GM19438 (cell line): ENCODE measurements around the gene FANCC.
A peak's percentile ranks its signal among the peaks of the same experiment; 100 is the strongest.

Experiments used
- ATAC-seq: cut with Tn5 transposase; IDR thresholded peaks from one replicate; pipeline ENCODE4 v1.9.1; 2021; ENCODE audit warnings: low read depth; ENCODE audit not compliant: unreplicated experiment

FANCC gene, protein sequence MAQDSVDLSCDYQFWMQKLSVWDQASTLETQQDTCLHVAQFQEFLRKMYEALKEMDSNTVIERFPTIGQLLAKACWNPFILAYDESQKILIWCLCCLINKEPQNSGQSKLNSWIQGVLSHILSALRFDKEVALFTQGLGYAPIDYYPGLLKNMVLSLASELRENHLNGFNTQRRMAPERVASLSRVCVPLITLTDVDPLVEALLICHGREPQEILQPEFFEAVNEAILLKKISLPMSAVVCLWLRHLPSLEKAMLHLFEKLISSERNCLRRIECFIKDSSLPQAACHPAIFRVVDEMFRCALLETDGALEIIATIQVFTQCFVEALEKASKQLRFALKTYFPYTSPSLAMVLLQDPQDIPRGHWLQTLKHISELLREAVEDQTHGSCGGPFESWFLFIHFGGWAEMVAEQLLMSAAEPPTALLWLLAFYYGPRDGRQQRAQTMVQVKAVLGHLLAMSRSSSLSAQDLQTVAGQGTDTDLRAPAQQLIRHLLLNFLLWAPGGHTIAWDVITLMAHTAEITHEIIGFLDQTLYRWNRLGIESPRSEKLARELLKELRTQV

DNA sequence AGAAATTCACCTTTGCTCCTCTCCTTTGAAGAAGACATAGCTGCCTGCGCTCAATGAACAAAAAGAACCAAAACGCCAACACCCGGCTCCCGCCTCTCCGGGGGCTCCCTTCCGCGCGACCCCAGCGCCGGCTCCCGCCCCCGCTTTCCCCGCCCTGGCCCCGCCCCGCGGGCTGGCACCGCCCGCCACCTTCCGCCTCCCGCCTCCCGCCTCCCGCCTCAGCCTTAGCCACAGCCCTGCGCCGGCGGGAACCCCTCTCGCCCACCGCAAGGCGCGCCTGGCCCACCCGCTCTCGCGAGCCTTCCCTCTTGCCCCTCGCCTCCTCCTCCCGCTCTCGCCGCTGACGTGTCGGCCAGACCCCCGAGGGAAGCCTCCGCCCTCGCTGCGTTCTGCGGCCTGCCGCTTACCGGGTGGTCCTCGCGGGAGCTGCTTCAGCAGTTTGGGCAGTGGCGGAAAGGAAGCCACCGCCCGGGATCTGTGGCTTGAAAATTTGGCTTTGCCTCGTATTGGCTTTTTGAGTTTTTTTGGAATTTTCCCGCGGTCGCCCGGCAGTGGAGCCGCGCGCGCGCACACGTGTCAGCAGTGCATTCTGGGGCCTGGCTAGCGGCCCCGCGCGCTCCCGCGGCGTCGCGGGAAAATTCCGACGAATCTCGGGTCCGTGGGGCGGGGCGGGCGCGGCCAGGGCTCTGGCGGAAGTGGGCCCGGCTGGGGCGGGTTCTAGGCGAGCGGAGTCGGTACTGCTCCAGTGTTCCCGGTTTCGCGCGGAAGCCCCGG lies at the start of gene FANCC:
Gene FANCC, minus strand, starts transcription at position 591 of the 774 bp plus-strand sequence. CDS start 68,418 bp downstream, outside the sequence.
- ATAC-seq, result peak; percentile 61

DNA sequence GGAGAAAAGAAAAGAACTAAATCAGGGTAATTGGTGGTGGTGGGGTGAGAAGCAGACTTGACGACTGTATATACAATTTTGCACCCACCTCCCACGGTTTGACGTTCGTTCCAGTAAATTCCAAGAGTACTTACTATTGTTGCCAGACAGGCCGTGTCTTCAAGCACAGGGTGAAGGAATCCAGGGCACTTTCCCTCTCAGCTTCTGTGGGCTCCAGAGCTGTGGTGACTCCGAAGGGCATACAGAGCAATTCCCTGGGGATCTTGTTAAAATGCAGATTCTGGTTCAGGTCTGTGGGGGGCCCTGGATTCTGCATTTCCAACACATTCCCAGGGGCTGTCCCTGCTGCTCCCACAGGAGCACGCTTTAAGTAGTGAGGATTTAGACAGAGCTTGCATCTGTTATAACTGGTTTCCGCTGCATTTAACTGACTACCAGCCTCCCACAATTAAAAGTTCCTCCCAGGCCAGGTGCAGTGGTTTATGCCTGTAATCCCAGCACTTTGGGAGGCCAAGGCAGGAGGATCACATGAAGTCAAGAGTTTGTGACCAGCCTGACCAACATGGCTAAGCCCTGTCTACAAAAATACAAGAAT lies 49.3 kb upstream of the FANCC start:
- ATAC-seq, result no peak

DNA sequence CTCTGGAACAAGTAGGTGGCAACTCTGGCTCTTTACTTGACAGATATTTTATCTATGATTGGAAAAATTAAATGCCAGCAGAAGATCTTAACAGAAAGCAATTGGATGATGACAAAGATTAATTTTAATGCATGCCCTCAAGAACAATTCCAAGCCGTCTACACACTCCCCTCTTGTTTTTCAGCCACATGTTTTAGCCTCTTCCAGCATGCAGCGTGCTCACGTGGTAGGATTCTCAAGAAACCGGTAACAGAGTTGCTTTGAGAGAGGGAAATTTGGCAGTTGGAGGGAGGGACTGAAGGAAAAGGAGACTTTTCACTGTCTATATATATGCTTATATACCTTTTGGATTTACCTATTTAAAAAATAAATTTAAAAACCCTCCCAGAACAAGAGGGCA lies 48.3 kb upstream of the FANCC start:
- ATAC-seq, result no peak

DNA sequence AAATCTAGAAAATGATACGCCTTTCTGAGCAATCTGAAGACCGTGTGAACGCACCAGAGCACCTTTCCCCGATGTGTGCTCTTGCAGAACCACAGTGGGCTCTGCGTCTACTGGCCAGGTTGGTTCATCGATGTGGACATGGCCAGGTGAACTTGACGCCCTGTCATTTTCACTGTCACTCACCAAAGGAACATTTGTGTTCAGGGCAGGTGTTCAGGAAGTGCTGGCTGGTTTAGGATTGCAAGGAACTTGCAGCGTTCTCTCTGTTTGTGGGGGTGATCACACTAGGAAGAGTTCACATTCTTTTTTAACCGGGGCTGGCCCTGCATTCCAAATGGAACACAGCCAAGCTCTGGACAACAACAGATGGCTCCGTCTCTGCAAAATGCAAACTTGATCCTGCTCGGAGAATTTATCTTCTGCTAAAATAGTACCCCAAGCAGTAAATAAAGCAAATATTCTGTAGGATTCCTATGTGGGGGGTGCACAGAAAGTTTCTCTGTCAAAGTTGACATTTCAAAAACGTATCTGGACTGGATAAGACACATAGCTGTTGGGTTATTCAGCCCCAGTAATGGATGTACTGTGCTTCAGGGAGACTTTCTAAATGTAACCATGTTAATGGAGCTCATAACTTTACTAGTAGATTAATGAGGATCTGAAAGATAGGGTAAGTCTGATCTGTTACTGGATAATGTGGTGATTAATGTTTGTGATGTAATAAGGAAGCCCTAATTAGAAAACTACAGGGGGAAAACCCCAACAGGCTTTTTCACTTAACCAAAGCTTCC lies 45.7 kb upstream of the FANCC start:
- ATAC-seq, result no peak

DNA sequence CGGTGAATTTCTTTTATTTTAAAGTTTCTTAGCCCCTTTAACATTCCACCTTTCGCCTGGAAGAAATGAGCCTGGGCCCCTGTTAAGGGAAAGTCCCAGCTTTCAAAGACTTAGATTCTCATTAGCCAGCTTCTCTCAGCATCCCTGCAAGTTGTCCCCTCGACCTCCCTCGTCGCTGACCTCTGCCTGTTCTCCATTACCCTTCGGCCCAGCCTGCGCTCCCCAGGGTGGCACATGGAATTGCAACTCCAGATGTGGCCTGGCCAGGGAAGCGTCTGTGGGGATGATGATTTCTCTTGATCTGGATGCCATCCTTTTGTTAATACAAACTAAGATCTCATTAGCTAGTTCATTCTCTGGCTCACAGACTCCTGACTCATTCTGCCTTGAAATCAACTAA lies 43.4 kb upstream of the FANCC start:
- ATAC-seq, result no peak

DNA sequence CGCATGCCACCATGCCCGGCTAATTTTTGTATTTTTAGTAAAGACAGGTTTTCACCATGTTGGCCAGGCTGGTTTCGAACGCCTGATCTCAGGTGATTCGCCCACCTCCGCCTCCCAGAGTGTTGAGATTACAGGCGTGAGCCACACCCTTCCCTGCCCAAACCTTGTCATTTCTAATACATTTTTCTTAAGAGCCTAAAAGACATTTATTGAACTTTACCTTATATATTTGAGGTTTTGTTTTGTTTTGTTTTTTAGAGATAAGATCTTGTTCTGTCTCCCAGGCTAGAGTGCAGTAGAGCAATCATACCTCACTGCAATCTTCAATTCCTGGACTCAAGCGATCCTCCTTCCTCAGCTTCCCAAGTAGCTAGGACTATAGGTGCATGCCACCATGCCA lies 39.8 kb upstream of the FANCC start:
- no peak for ATAC-seq

DNA sequence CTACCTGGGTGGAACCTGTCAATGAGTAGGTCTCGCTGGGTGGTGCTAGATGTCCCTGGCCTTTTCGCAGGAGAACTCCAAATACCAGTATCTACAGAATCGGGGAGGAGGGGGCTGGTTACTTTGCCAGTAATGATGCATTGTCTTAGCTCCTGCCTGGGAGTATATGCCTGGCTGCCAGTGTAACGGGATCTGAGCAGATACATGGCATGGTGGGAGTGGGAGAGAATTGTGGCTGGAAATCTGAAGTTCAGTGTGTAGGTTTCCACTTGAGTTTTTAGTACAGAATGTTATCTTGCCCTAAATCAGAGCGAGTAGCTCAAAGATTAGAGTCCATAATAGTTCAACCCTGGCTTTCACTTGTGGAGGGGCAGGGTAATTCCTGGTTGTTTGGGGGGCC lies 38.0 kb upstream of the FANCC start:
- ATAC-seq, result no peak

DNA sequence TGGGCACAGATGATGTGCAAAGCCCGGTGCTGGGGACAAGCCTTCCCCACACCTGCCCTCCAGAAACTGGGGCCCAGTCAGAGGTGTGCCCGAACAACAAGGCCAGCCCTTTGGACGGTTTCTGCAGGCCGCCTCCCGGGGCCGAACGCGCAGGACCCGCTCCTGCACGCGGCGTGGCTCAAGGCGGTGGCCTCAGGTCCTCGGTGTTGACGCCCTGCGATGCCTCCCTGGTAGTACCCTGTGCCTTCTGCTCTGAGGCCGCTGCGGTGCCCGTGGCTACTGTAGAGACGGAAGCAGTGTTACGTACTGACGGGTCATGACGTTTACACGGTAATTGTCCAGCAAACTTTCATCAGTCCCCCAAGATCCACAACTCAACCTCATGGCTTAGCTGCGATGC lies 33.5 kb upstream of the FANCC start:
- no peak for ATAC-seq

DNA sequence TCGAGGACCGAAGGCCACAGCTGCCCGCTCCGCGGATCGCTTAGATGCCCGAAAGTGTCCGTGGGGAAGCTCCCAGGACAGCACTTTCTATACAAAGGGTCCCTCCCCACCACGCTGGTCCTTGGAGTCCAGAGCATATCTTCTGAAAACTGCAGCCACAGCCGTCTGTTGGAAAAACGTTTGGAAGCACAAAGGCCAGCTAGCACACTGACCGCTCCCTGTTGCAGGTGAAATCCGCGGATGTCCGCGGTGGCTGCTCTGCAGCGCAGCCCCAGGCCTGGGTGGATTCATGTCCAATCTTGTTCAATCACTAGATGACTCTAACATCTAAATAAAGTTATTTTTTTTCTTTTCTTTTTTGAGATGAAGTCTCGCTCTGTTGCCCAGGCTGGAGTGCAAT lies 32.8 kb upstream of the FANCC start:
- no peak for ATAC-seq

DNA sequence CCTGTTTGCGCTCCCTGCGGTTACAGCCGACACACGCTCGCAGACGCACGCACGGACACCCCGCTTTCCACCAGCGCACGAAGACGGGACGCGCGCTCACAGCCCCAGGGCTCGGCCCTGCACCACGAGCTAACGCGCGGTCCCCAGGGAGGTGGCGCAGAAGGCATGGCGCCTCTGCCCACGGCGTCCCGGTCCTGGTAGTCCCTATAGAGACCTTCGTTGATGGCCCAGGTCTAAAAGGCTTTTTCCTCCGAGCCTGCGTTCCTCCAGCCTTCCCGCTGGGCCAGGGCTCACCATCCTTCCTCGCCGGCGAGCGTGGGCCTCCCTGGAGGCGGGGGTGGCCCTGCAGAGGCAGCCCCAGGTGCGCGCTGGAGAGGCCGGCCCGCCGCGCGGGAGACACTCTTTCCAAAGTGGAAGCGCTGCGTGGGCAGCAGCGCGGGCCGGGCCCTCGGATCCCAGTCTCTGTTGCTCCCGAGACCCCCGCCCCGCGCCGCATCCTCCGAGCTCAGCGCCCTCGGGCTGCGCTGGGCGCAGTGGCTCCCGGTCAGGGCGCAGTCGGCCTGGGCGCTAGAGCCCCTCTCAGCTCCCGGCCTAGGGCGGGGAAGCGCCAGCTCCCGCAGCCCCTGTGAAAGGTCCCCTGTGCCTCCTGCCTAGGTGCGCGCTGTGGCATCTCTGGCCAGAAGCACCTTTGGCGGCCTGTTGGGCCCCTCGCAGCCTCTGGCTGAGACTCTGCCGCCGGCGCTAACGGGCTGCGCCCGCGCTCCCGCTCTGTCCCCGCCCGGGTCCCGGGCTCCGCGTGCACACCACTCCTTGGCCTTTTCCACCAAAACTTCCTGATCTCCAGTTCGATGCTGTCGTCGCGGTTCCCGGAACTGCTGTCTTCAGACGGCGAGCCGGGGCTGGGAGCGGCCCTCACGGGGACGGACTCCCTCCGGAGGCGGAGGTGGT lies 31.9 kb upstream of the FANCC start:
- no peak for ATAC-seq

DNA sequence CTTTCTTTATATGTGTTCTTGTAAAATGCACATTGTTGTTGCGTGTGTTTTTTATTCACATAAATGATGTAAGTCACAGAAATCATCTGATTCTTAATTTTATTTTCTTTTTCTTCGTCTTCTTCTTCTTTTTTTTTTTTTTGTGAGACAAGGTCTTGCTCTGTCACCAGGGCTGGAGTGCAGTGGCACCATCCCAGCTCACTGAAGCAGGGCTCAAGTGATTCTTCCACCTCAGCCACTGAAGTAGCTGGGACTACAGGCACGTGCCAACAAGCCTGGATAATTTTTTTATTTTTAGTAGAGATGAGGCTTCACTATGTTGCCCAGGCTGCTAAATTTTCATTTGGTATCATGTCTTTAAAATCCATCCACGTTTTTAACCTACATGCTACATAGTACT lies 28.5 kb upstream of the FANCC start:
- no peak for ATAC-seq

DNA sequence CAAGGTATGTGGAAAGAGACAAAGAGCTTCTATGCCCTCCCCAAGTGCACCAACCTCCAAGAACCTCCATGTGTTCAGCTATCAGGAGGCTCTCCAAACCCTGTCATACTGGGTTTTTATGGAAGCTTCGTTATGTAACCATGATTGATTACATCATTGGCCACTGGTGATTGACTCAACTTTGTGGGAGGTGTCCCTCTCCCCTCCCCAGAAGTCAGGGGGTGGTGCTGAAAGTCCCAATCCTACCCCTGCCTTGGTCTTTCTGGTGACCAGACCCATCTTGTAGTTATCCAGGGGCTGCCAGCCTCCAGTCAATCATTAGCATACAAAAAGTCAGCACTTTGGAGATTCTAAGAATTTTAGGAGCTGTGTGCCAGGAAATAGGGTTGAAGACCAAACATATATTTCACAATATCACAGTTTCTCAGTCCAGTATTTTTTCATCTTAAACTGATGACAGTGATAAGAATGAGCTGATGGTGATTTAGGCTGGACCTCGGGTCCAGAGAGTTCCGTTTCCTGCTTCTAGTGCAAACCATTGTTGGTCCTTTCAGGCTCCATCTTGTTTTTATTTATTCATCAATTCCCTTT lies 27.3 kb upstream of the FANCC start:
- ATAC-seq, result no peak

DNA sequence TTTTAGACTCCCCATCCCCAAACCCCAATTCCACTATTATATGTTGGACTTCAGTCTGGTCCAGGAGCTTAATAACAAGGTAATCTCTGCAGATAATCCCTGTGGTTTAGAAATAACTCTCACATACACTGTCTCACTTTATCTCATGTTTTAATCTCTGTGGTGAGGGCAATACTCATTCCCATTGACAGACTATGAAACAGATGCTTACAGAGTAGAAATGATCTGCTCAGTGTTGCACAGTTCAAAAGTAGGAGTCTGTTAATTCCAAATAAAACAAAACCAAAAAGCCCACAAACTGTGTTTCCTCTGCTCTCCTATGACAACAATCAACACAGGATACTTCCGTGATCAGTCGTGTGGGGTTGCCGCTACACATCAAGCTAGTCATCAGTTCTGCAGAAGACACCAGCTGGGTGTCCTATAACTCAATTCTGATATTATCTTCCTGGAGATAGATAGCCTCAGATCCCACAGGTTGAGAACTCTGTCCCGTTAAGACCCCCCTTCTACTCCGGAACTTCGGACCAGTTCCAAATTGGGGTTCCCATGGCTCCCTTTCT lies 26.3 kb upstream of the FANCC start:
- ATAC-seq, result no peak

DNA sequence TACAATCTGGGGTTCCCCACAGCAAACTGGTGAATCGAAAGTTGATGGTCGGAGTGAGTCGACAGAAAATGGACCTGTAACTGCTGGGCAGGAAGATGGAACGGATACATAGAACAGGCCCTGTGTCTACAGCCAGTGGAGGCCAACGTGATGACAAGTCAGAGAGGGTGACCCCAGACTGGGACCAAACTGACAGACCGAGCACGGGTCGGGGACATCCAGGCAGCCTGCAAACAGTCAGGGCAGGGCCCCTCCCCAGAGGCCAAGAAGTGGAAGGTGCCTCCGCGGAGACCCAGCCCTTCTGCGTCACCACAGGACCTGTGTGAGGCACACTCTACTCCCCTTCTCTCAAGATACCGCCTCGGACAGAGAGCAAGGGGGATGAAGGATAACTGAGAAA lies 25.1 kb upstream of the FANCC start:
- no peak for ATAC-seq

DNA sequence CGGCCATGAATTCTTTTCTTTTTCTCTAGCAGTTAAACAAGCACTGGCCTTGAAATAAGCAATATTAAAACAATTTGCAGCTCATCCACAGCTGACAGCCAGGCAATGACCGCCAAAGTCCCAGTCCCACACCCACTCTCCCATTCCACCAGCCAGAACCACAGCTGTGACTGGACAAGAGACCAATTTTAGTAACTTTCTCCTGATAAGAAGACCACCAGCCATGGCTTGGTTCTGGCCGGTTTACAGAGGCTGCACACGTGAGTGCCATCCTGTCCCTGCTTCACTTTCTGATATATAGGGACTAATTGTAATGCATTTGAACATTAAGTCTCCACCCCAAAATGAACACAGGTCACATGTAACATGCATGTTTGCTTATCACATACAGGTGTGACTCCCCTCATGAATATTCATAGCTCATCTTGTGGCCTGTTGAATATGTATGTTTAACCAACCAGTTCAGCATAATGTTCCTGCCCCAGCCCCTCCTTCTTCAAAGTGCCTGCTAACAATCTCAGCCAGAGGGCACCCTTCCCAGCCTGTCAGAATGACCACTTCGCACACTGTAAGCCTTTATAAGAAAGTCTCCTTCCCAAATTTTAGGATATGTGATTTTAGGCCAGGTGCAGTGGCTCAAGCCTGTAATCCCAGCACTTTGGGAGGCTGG lies 23.9 kb upstream of the FANCC start:
- ATAC-seq, result no peak

DNA sequence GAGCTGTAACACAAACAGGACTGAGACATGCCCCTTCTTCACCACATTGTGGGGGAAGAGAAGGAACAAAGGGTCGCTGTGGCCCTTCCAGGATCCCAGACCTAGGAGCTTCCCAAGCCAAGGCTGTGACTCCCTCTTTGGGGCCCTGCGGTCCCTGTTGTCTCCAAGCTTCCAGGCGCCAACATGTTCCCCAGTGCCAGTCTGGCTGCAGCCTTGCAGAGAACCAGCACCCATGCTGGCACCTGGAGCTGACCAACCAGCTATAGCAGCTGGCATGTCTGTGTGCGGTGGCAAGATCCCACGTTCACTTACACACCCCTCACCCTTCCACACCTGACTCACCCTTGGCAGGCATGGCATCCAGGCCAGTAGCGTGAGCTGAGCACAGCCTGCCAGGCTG lies 20.7 kb upstream of the FANCC start:
- no peak for ATAC-seq

DNA sequence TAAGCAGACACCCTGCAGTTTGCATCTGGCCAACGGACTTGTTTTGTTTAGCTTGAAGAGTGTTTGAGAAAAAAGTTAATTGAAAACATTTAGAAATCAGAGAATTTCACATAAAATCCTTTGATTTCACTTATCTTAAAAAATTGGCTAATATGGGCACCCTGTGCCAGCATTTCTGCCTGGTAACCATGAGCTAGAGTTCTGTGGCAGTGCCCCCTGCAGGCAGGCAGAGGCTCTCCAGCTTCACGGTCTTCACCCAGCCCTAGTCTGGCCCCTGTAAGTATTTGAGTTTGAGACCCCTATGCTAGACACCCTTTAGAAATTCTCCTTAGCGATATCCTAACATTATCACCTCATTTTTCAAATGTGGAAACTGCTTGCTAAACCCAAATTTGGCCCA lies 18.8 kb upstream of the FANCC start:
- no peak for ATAC-seq

DNA sequence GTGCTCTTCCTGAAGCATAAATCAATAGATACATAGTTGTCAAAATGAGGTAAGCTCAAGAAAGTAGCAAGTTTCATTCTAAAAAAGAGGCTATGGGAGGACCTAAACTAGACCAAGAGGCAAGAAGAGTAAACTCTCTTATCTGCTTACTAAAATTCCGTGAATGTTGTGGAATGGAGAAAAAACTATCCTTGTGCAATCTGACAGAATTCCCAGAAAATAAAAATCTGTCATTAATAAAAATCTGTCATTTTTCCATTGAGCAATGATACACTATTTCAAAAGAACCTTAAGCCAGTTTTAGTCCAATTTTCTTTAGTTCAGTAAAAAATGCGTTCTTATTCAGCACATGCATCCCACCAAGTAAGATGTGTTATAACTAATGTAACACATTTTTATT lies 15.9 kb upstream of the FANCC start:
- ATAC-seq, result no peak
